Tibial nerve (tissue), 4 donors: ENCODE measurements around the gene DNAJB12. TPM values are rescaled to one million over a fixed set of nuclear protein-coding genes. Genes with fewer than 3 reads are reported as not detected.
A peak's percentile ranks its signal among the peaks of the same experiment; 100 is the strongest.
"Not testable (repeated sequence)": the region's sequence is repeated elsewhere in the genome, so short reads cannot be mapped to it uniquely, and the experiment has no call there.

Experiments used
- DNase-seq, 2 donors: peaks; one replicate each; pipeline ENCODE4 v3.0.0-alpha.2; 2019; ENCODE audit warnings: low spot score in 2 of 2
- H3K27ac ChIP-seq, 4 donors: fragments of 200-600 bp; sonication (generic) in 3 of 4; one replicate each; pipeline ENCODE4 v1.5.1; 2017 to 2019; ENCODE audit warnings: mild to moderate bottlenecking in 1 of 4
- H3K27me3 ChIP-seq, 2 donors: fragments of 200-600 bp; sonication (generic) in 1 of 2; one replicate each; pipeline versions ENCODE4 v1.5.1 to v1.6.0; 2017 to 2019
- H3K36me3 ChIP-seq, 3 donors: fragments of 200-600 bp; sonication (generic); one replicate each; pipeline ENCODE4 v1.5.1; 2018 to 2019
- H3K4me1 ChIP-seq, 4 donors: fragments of 200-600 bp; sonication (generic) in 3 of 4; one replicate each; pipeline ENCODE4 v1.5.1; 2017 to 2019
- H3K4me3 ChIP-seq, 4 donors: fragments of 200-600 bp; sonication (generic) in 3 of 4; one replicate each; pipeline ENCODE4 v1.5.1; 2017 to 2019; ENCODE audit warnings: mild to moderate bottlenecking in 1 of 4, moderate library complexity in 1 of 4
- H3K9me3 ChIP-seq, 4 donors: fragments of 200-600 bp; sonication (generic) in 3 of 4; one replicate each; pipeline ENCODE4 v1.5.1; 2017 to 2019
- EP300 ChIP-seq, 2 donors: sonication (generic); formaldehyde crosslinking; IDR thresholded peaks; one replicate each; pipeline ENCODE4 v1.6.1; 2017; ENCODE audit warnings: antibody characterized with exemption in 2 of 2, mild to moderate bottlenecking in 1 of 2
- POLR2A ChIP-seq, 2 donors: fragments of 450-650 bp; IDR thresholded peaks; one replicate each; pipeline ENCODE4 v1.6.1; 2017; ENCODE audit warnings: antibody characterized with exemption in 2 of 2, mild to moderate bottlenecking in 2 of 2, moderate library complexity in 2 of 2
- WGBS, 2 donors: methylation state at CpG; one replicate each; pipeline ENCODE4 v1.1.5; 2018; 5-methylcytosine and 5-hydroxymethylcytosine counted together
- total RNA-seq, 4 donors: library from RNA; depleted of rRNA; stranded (reverse); fragments of >200 nt; gene quantifications; one replicate each; pipeline ENCODE4 v1.1.0, GENCODE V29; 2016
- TF ChIP-seq, protein P1 (sequence below), 5 experiments: fragments of 200-600 bp in 3 of 5; fragments of 450-650 bp in 2 of 5; sonication (generic) in 3 of 5; IDR thresholded peaks; one replicate each; pipeline ENCODE4 v1.5.1; 2016 to 2019; ENCODE audit warnings: antibody characterized with exemption in 5 of 5, mild to moderate bottlenecking in 3 of 5, moderate library complexity in 2 of 5

Gene DNAJB12
- total RNA-seq, 4 donors from 2014 or later = 81.3 to 115 (median 98.9) TPM

DNA sequence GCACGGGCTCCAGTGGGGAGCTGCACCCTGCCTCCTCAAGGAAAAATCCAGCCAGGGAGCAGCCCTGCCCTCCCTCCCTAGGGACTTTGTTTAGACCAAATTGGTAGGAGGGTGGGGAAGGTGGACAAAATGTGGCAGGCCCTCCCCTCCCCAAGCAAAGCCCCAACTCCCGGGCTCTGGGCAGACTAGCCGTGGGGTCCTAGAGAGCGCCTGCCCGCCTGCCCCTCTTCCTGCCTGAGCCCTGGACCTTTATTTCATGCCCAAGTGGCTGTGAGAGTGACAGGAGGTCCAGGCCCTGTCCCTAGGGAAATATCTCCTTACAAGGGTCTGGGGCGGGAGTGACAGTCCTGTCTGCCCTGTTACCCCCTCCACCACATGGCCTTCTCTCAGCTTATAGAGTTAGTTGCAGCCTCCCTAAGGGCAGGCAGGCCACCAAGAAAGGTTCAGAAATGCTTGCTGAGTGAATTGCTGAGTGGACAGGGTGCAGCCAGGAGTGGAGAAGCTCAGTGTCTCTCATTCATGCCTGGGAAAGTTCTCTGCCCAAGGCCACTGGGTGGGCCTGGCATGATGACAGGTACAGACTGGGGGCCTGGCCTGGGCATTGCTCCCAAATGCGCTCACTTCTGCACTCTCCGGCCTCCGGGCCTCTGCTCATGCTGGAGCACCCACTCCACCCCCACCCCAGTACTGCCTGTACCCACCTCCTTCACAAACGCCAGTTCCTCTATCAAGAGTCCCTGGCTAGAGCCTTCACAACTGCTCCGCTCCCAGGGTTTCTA lies 25.2 kb downstream of the DNAJB12 start:
- Histone ChIP-seq H3K4me3 (no peak overlapping the region), H3K27me3 (no peaks in the 10 kb centered on the region), H3K9me3 (no peaks in the 10 kb centered on the region), H3K36me3 (no peaks in the 10 kb centered on the region), H3K4me1 (peaks cover 5 to 93% (median 76%) of the 10 kb centered on the region in 4 donors), H3K27ac (peak overlapping the region; percentile 68 to 98 (median 86))
- TF ChIP-seq POLR2A (IDR thresholded peaks at IDR 0.05) (no peak), EP300 (IDR thresholded peaks at IDR 0.05) (no peak)
- TF ChIP-seq, protein P1, sequence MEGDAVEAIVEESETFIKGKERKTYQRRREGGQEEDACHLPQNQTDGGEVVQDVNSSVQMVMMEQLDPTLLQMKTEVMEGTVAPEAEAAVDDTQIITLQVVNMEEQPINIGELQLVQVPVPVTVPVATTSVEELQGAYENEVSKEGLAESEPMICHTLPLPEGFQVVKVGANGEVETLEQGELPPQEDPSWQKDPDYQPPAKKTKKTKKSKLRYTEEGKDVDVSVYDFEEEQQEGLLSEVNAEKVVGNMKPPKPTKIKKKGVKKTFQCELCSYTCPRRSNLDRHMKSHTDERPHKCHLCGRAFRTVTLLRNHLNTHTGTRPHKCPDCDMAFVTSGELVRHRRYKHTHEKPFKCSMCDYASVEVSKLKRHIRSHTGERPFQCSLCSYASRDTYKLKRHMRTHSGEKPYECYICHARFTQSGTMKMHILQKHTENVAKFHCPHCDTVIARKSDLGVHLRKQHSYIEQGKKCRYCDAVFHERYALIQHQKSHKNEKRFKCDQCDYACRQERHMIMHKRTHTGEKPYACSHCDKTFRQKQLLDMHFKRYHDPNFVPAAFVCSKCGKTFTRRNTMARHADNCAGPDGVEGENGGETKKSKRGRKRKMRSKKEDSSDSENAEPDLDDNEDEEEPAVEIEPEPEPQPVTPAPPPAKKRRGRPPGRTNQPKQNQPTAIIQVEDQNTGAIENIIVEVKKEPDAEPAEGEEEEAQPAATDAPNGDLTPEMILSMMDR (IDR thresholded peaks at IDR 0.05) = no peak
- 65 to 72% methylated on average over 6 to 11 of the region's 11 CpGs for WGBS, 2 donors
- DNase-seq = no peak

DNA sequence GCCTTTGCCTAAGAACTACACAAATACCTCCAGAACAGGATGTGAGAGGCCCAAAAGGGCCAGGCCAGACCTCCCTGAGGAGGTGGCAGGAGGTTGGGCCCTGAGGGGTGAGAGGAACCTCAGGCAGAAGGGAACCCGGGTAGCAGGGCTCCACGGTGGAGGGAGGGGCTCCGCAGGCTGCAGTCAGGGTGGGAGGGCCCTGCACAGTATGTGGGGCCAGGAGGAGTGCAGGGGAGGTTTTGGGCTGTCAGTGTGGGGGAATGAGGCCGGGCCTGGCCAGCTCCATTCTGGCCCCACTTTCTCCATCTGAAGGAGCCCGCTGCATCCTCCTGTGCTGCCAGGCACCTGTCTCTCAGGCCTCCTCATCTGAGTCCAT lies 25.9 kb downstream of the DNAJB12 start:
- no peak for TF ChIP-seq POLR2A (IDR thresholded peaks at IDR 0.05)
- TF ChIP-seq EP300 (IDR thresholded peaks at IDR 0.05) = no peak
- TF ChIP-seq, protein P1 (IDR thresholded peaks at IDR 0.05) = no peak
- no peak overlapping the region for H3K4me3 ChIP-seq
- WGBS, 2 donors = 44 to 53% methylated on average over 5 of the region's 5 CpGs
- H3K36me3 ChIP-seq = no peaks in the 10 kb centered on the region
- H3K9me3 ChIP-seq = no peaks in the 10 kb centered on the region
- H3K27ac ChIP-seq = peak overlapping the region; percentile 68 to 98 (median 86)
- H3K27me3 ChIP-seq = no peaks in the 10 kb centered on the region
- no peak for DNase-seq
- peaks cover 5 to 90% (median 74%) of the 10 kb centered on the region in 4 donors for H3K4me1 ChIP-seq

DNA sequence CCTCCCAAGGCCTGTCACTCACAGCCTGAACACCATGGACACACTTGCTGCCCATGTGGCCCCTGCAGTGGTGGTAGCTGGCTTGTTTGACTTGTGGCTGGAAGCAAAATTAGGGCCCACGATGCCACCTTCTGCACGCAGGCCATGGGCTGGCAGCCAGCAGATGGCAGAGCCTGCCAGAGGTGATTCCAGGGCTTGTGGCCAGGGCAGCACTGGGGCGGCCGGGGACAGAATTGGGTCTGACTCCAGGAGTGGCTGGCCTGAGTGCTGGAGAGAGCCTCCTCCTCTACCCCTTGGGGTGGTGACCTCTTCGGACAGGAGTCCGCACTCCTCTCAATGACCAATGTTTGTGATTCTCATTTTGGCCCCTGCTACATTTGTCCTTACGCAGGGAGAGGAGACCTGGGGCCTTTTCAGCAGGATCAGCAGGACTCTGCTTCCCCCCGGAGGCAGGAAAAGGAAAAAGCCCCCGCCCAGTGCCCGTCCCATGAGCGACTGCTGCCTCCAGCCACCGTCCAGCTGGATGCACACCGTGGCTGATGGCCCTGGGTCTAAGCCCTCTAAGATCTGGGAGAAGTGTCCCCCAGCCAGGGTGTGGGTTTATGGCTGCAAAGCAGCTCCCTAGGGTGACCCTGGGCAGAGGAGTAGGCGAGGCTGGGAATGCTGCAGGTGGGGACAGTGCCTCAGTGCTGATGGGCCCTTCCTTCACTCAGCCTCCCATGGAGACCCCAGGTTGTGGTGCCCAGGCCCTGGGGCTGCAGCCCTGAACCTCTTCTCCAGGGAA lies 26.5 kb downstream of the DNAJB12 start:
- H3K36me3 ChIP-seq = no peaks in the 10 kb centered on the region
- peak overlapping the region; percentile 68 to 98 (median 86) for H3K27ac ChIP-seq
- TF ChIP-seq EP300 (IDR thresholded peaks at IDR 0.05) (peak in 1 of 2 donors; percentile 46), POLR2A (IDR thresholded peaks at IDR 0.05) (no peak)
- TF ChIP-seq, protein P1 (IDR thresholded peaks at IDR 0.05) = peak; percentile 47 to 89 (median 70)
- peak; percentile 52 to 68 for DNase-seq
- H3K4me1 ChIP-seq = peaks cover 5 to 90% (median 69%) of the 10 kb centered on the region in 4 donors
- 10 to 26% methylated on average over 9 to 14 of the region's 14 CpGs for WGBS, 2 donors
- no peaks in the 10 kb centered on the region for H3K9me3 ChIP-seq
- no peak overlapping the region for H3K4me3 ChIP-seq
- no peaks in the 10 kb centered on the region for H3K27me3 ChIP-seq

DNA sequence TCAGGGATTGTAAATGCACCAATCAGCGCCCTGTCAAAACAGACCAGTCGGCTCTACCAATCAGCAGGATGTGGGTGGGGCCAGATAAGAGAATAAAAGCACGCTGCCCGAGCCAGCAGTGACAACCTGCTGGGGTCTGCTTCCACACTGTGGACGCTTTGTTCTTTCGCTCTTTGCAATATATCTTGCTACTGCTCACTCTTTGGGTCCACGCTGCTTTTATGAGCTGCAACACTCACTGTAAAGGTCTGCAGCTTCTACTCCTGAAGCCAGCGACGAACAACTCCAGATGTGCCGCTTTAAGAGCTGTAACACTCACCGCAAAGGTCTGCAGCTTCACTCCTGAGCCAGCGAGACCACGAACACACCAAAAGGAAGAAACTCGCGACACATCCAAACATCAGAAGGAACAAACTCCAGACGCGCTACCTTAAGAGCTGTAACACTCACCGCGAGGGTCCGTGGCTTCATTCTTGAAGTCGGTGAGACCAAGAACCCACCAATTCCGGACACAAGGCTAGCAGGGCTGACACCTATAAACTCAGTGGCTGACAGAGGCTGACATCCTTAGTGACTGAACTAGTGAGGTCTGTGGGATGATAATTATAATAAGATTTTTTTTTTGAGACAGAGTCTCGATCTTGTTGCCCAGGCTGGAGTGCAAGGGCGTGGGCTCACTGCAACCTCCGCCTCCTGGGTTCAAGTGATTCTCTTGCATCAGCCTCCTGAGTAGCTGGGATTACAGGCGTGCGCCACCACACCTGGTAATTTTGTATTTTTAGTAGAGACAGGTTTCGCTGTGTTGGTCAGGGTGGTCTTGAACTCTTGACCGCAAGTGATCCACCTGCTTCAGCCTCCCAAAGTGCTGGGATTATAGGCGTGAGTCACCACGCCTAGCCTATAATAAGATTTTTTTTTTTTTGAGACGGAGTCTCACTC lies 27.8 kb downstream of the DNAJB12 start:
- WGBS, 2 donors = 85 to 88% methylated on average over 32 of the region's 32 CpGs
- Histone ChIP-seq H3K4me3 (peak overlapping the region in 1 of 4 donors; percentile 8), H3K27ac (peak overlapping the region in 3 of 4 donors; percentile 17 to 98 (median 95)), H3K4me1 (peaks cover 5 to 88% (median 56%) of the 10 kb centered on the region in 4 donors)
- not testable (repeated sequence) for H3K9me3 ChIP-seq, H3K36me3 ChIP-seq, DNase-seq, H3K27me3 ChIP-seq
- TF ChIP-seq POLR2A (IDR thresholded peaks at IDR 0.05) = peak in 1 of 2 donors; percentile 14
- peak in 1 of 2 donors; percentile 19 for TF ChIP-seq EP300 (IDR thresholded peaks at IDR 0.05)
